ENCODE measurements around the gene CEP120.
A peak's percentile ranks its signal among the peaks of the same experiment; 100 is the strongest.
"Not testable (repeated sequence)": the region's sequence is repeated elsewhere in the genome, so short reads cannot be mapped to it uniquely, and the experiment has no call there.

The CEP120 gene

GRCh38 chr5:123423278-123424149, at the start of gene CEP120:
Gene CEP120, minus strand, starts transcription at chr5:123423403. Its CDS starts 405 bp downstream, at chr5:123422998.
- peaks cover 24% of the 10 kb centered on the region for H3K4me1 Mint-ChIP-seq (ENCODE audit: low read depth)
- H3K4me3 Mint-ChIP-seq = no peak within 1 kb of the TSS
- peak; percentile 93 for DNase-seq
- H3K27ac Mint-ChIP-seq = no peak within 1 kb of the TSS
- H3K36me3 Mint-ChIP-seq (ENCODE audit: low read depth) = peaks cover 17% of the 10 kb centered on the region
- H3K9me3 Mint-ChIP-seq = peaks cover 2% of the 10 kb centered on the region
- no peaks in the 10 kb centered on the region for H3K27me3 Mint-ChIP-seq

GRCh38 chr5:123472150-123472924, 49.1 kb upstream of the CEP120 start:
- DNase-seq = no peak
- H3K4me1 Mint-ChIP-seq (ENCODE audit: low read depth) = no peaks in the 10 kb centered on the region
- H3K4me3 Mint-ChIP-seq = no peak overlapping the region
- peaks cover 7% of the 10 kb centered on the region for H3K27me3 Mint-ChIP-seq
- H3K9me3 Mint-ChIP-seq = peaks cover 9% of the 10 kb centered on the region
- H3K36me3 Mint-ChIP-seq (ENCODE audit: low read depth) = no peaks in the 10 kb centered on the region
- no peak overlapping the region for H3K27ac Mint-ChIP-seq

DNA sequence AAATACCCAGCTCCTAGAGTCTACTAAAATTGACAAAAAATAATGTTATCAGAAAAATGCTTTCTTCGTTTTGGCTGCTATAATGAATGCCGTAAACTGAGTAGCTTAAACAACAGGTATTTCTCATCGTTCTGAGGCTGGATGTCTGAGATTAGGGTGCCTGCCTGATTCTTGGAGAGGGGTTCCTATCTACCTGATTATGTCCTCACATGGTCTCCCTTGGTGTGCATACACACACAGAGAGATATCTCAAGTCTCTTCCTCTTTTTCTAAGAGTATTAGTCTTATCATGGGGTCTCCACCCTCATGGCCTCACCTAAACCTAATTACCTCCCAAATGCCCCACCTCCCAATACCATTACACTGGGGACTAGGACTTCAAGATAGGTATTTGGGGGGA, 48.2 kb upstream of the CEP120 start:
- Mint-ChIP-seq H3K27me3 (peaks cover 7% of the 10 kb centered on the region), H3K4me1 (ENCODE audit: low read depth) (no peaks in the 10 kb centered on the region), H3K27ac (no peak overlapping the region), H3K4me3 (no peak overlapping the region), H3K9me3 (peaks cover 13% of the 10 kb centered on the region), H3K36me3 (ENCODE audit: low read depth) (no peaks in the 10 kb centered on the region)
- DNase-seq = no peak

DNA sequence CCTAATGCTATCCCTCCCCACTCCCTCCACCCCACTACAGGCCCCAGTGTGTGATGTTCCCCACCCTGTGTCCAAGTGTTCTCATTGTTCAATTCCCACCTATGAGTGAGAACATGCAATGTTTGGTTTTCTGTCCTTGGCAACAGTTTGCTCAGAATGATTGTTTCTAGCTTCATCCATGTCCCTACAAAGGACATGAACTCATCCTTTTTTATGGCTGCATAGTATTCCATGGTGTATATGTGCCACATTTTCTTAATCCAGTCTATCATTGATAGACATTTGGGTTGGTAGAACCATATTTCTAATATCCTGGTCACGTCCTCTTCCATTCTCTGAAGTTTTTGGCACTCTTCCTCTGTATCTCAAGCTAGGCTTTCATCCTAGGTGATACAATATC, 43.6 kb upstream of the CEP120 start:
- not testable (repeated sequence) for H3K4me1 Mint-ChIP-seq (ENCODE audit: low read depth); H3K27me3 Mint-ChIP-seq; H3K36me3 Mint-ChIP-seq (ENCODE audit: low read depth)

GRCh38 chr5:123460296-123460729, 37.1 kb upstream of the CEP120 start:
- Mint-ChIP-seq H3K36me3 (ENCODE audit: low read depth) (no peaks in the 10 kb centered on the region), H3K4me1 (ENCODE audit: low read depth) (peaks cover 14% of the 10 kb centered on the region), H3K27ac (peak overlapping the region; percentile 58), H3K9me3 (no peaks in the 10 kb centered on the region), H3K4me3 (no peak overlapping the region), H3K27me3 (no peaks in the 10 kb centered on the region)
- DNase-seq = no peak

More for the DNA sequence above, 43.6 kb upstream of the CEP120 start:
- not testable (repeated sequence) for DNase-seq, H3K4me3 Mint-ChIP-seq, H3K27ac Mint-ChIP-seq
- H3K9me3 Mint-ChIP-seq = peaks cover 13% of the 10 kb centered on the region

- not testable (repeated sequence) for H3K36me3 Mint-ChIP-seq (ENCODE audit: low read depth); H3K27me3 Mint-ChIP-seq; H3K9me3 Mint-ChIP-seq; H3K27ac Mint-ChIP-seq; H3K4me3 Mint-ChIP-seq; DNase-seq
- H3K4me1 Mint-ChIP-seq (ENCODE audit: low read depth) = peaks cover 14% of the 10 kb centered on the region
Observed at GRCh38 chr5:123458994-123459393, 35.8 kb upstream of the CEP120 start.

DNA sequence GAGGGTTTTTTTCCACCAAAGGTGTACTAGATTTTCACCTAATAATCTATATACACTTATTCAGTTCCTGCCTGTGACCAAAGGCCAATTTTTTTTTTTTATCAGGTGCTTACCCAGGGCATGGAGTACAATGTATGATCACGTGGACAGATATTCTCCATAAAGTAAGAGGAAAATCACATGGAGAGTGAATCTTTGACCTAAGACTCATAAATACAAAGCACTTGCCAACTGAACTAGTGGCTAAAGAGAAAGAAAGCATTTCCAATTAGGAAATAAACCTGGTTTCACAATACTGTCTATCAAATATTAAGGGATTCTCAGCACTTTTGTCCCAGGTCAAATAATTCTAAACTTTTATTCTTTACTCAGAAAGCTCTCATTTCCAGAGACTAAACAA, 33.0 kb upstream of the CEP120 start:
- Mint-ChIP-seq H3K27ac (no peak overlapping the region), H3K4me3 (no peak overlapping the region), H3K27me3 (no peaks in the 10 kb centered on the region), H3K36me3 (ENCODE audit: low read depth) (no peaks in the 10 kb centered on the region), H3K9me3 (no peaks in the 10 kb centered on the region), H3K4me1 (ENCODE audit: low read depth) (peaks cover 12% of the 10 kb centered on the region)
- no peak for DNase-seq

- no peaks in the 10 kb centered on the region for H3K36me3 Mint-ChIP-seq (ENCODE audit: low read depth)
- H3K9me3 Mint-ChIP-seq = no peaks in the 10 kb centered on the region
- no peak overlapping the region for H3K4me3 Mint-ChIP-seq
- H3K27me3 Mint-ChIP-seq = no peaks in the 10 kb centered on the region
- H3K4me1 Mint-ChIP-seq (ENCODE audit: low read depth) = peaks cover 11% of the 10 kb centered on the region
- no peak for DNase-seq
- no peak overlapping the region for H3K27ac Mint-ChIP-seq
Observed at GRCh38 chr5:123455640-123456039, 32.4 kb upstream of the CEP120 start.

- H3K27ac Mint-ChIP-seq = no peak overlapping the region
- H3K4me1 Mint-ChIP-seq (ENCODE audit: low read depth) = peaks cover 7% of the 10 kb centered on the region
- H3K4me3 Mint-ChIP-seq = no peak overlapping the region
- H3K27me3 Mint-ChIP-seq = no peaks in the 10 kb centered on the region
- no peaks in the 10 kb centered on the region for H3K36me3 Mint-ChIP-seq (ENCODE audit: low read depth)
- H3K9me3 Mint-ChIP-seq = no peaks in the 10 kb centered on the region
- no peak for DNase-seq
Observed at GRCh38 chr5:123455095-123455494, 31.9 kb upstream of the CEP120 start.

- no peak overlapping the region for H3K27ac Mint-ChIP-seq
- H3K4me3 Mint-ChIP-seq = no peak overlapping the region
- H3K9me3 Mint-ChIP-seq = no peaks in the 10 kb centered on the region
- DNase-seq = no peak
- H3K27me3 Mint-ChIP-seq = peaks cover 3% of the 10 kb centered on the region
- H3K36me3 Mint-ChIP-seq (ENCODE audit: low read depth) = no peaks in the 10 kb centered on the region
- peaks cover 9% of the 10 kb centered on the region for H3K4me1 Mint-ChIP-seq (ENCODE audit: low read depth)
Observed at GRCh38 chr5:123454259-123454911, 31.2 kb upstream of the CEP120 start.

- H3K4me3 Mint-ChIP-seq = no peak overlapping the region
- peaks cover 27% of the 10 kb centered on the region for H3K4me1 Mint-ChIP-seq (ENCODE audit: low read depth)
- no peak overlapping the region for H3K27ac Mint-ChIP-seq
- no peaks in the 10 kb centered on the region for H3K9me3 Mint-ChIP-seq
- no peak for DNase-seq
- no peaks in the 10 kb centered on the region for H3K36me3 Mint-ChIP-seq (ENCODE audit: low read depth)
- peaks cover 6% of the 10 kb centered on the region for H3K27me3 Mint-ChIP-seq
Observed at GRCh38 chr5:123452401-123452800, 29.2 kb upstream of the CEP120 start.

- Mint-ChIP-seq H3K27me3 (peaks cover 9% of the 10 kb centered on the region), H3K36me3 (ENCODE audit: low read depth) (no peaks in the 10 kb centered on the region), H3K4me3 (no peak overlapping the region), H3K27ac (no peak overlapping the region), H3K4me1 (ENCODE audit: low read depth) (peaks cover 27% of the 10 kb centered on the region), H3K9me3 (no peaks in the 10 kb centered on the region)
- DNase-seq = no peak
Observed at GRCh38 chr5:123451047-123451446, 27.8 kb upstream of the CEP120 start.

- H3K36me3 Mint-ChIP-seq (ENCODE audit: low read depth) = no peaks in the 10 kb centered on the region
Observed at GRCh38 chr5:123450640-123451039, 27.4 kb upstream of the CEP120 start.

DNA sequence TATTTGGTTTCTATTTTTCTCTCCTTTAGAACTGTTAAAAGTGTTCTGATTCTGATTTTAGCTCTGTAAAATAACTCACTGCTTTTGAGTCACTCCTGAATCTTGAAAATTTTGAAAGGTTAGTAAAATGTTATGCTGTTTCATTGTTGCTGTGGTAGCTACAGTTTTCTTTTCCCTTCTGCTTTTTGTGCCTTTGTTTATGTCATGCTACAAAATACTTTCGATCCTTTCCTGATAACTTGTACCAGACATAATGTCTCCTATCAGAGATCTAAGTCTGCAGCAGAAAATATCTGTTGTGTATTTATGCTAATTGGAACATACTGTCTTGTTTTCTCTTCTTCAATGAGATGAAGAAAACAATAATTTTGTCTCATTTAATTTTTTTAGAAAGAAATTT, 26.9 kb upstream of the CEP120 start:
- no peak for DNase-seq
- Mint-ChIP-seq H3K36me3 (ENCODE audit: low read depth) (no peaks in the 10 kb centered on the region), H3K27ac (no peak overlapping the region), H3K9me3 (no peaks in the 10 kb centered on the region), H3K4me3 (no peak overlapping the region), H3K27me3 (peaks cover 11% of the 10 kb centered on the region), H3K4me1 (ENCODE audit: low read depth) (peaks cover 27% of the 10 kb centered on the region)

More at GRCh38 chr5:123450640-123451039, 27.4 kb upstream of the CEP120 start:
- Mint-ChIP-seq H3K27me3 (peaks cover 11% of the 10 kb centered on the region), H3K4me3 (no peak overlapping the region), H3K9me3 (no peaks in the 10 kb centered on the region), H3K4me1 (ENCODE audit: low read depth) (peaks cover 27% of the 10 kb centered on the region), H3K27ac (no peak overlapping the region)
- DNase-seq = no peak
